ENCODE results near the gene ERCC8. TPM values are rescaled to one million over a fixed set of nuclear protein-coding genes. Genes with fewer than 3 reads are reported as not detected.

ERCC8 gene
- total and polyA plus RNA-seq, 2 of the 13 experiments (the other 11 are each of a cell fraction or from before 2014, with no cell fraction given), result 24.4 to 35.2 TPM

- TF ChIP-seq CERS6 (CRISPR knock-in tag; IDR thresholded peaks at IDR 0.05) (no peak), ZNF20 (CRISPR knock-in tag; IDR thresholded peaks at IDR 0.05) (no peak), CHD4 (IDR thresholded peaks at IDR 0.05; ENCODE audit: borderline replicate concordance, low read length) (no peak)
Measured at GRCh38 chr5:60826653-60827052, 118.2 kb downstream of the ERCC8 start (continued).

Other genes starting within 250 kb of the ERCC8 start
- gene DEPDC1B, start 244.9 kb downstream of the ERCC8 start, total RNA-seq (2016; rRNA removed; fragmentation: Illumina TruSeq; extraction: Trizol), result 51.3 and 78.3 TPM in 2 replicates
- 17.4 and 29.5 TPM in 2 replicates for gene DEPDC1B, start 244.9 kb downstream of the ERCC8 start, polyA plus RNA-seq (2011; rRNA removed)
- gene ELOVL7, start 100.8 kb downstream of the ERCC8 start, total RNA-seq (2016; rRNA removed; fragmentation: Illumina TruSeq; extraction: Trizol), result 5.1 and 7.3 TPM in 2 replicates
- gene ELOVL7, start 100.8 kb downstream of the ERCC8 start, polyA plus RNA-seq (2011; rRNA removed), result 4.5 and 4.7 TPM in 2 replicates
- gene NDUFAF2, start 135 bp upstream of the ERCC8 start, total RNA-seq (2016; rRNA removed; fragmentation: Illumina TruSeq; extraction: Trizol), result 78.4 and 111 TPM in 2 replicates
- gene NDUFAF2, start 135 bp upstream of the ERCC8 start, polyA plus RNA-seq (2011; rRNA removed), result 28.5 and 34.0 TPM in 2 replicates
- 58.2 and 74.4 TPM in 2 replicates for gene SMIM15, start 217.4 kb upstream of the ERCC8 start, total RNA-seq (2016; rRNA removed; fragmentation: Illumina TruSeq; extraction: Trizol)
- gene SMIM15, start 217.4 kb upstream of the ERCC8 start, polyA plus RNA-seq (2011; rRNA removed), result 12.7 and 13.0 TPM in 2 replicates